ENCODE results near the gene FRMD5.

The FRMD5 gene

GRCh38 chr15:43886558-43886957 lies 308.5 kb downstream of the FRMD5 start:
- H3K9me3 ChIP-seq (ENCODE audit: control insufficient read depth, insufficient read depth, low read length): no peaks in the 10 kb centered on the region
- peaks cover 64% of the 10 kb centered on the region for H3F3A ChIP-seq (ENCODE audit: control insufficient read depth, insufficient read depth)
- no peaks in the 10 kb centered on the region for H3K79me2 ChIP-seq (ENCODE audit: control insufficient read depth, low read length)
- H3K9me2 ChIP-seq (replicated peaks; ENCODE audit: control insufficient read depth, low read length): no peaks in the 10 kb centered on the region
- H3K4me1 ChIP-seq (ENCODE audit: control insufficient read depth, low read length): no peaks in the 10 kb centered on the region
- peaks cover 58% of the 10 kb centered on the region for H3K36me3 ChIP-seq (ENCODE audit: control insufficient read depth, low read length)
- TF ChIP-seq CTCF (IDR thresholded peaks at IDR 0.05; ENCODE audit: low read depth, low read length, poor library complexity, severe bottlenecking) (no peak), EZH2phosphoT487 (IDR thresholded peaks at IDR 0.05; ENCODE audit: borderline replicate concordance, low read length) (no peak)
- no peak overlapping the region for H3K4me2 ChIP-seq (ENCODE audit: low read length)
- H3K27me3 ChIP-seq (ENCODE audit: control insufficient read depth, low read length): no peaks in the 10 kb centered on the region
- H3K27ac ChIP-seq (ENCODE audit: low read depth, low read length): no peak overlapping the region
- H3K4me3 ChIP-seq (ENCODE audit: low read length): no peak overlapping the region
- no peaks in the 10 kb centered on the region; the same call in 1 of the 2 replicates for H4K20me1 ChIP-seq (ENCODE audit: control insufficient read depth, insufficient read depth, low read depth, low read length)

- Histone ChIP-seq H3K27me3 (ENCODE audit: control insufficient read depth, low read length) (no peaks in the 10 kb centered on the region), H3F3A (ENCODE audit: control insufficient read depth, insufficient read depth) (peaks cover 62% of the 10 kb centered on the region), H3K4me3 (ENCODE audit: low read length) (no peak overlapping the region), H3K79me2 (ENCODE audit: control insufficient read depth, low read length) (no peaks in the 10 kb centered on the region), H3K4me2 (ENCODE audit: low read length) (no peak overlapping the region), H3K9me2 (replicated peaks; ENCODE audit: control insufficient read depth, low read length) (no peaks in the 10 kb centered on the region), H3K4me1 (ENCODE audit: control insufficient read depth, low read length) (no peaks in the 10 kb centered on the region), H3K27ac (ENCODE audit: low read depth, low read length) (no peak overlapping the region), H3K36me3 (ENCODE audit: control insufficient read depth, low read length) (peaks cover 74% of the 10 kb centered on the region), H4K20me1 (ENCODE audit: control insufficient read depth, insufficient read depth, low read depth, low read length) (peaks cover 10% of the 10 kb centered on the region; the same call in 1 of the 2 replicates), H3K9me3 (ENCODE audit: control insufficient read depth, insufficient read depth, low read length) (no peaks in the 10 kb centered on the region)
- TF ChIP-seq EZH2phosphoT487 (IDR thresholded peaks at IDR 0.05; ENCODE audit: borderline replicate concordance, low read length) (no peak), CTCF (IDR thresholded peaks at IDR 0.05; ENCODE audit: low read depth, low read length, poor library complexity, severe bottlenecking) (no peak)
Measured at GRCh38 chr15:43883571-43883970, 311.5 kb downstream of the FRMD5 start.

GRCh38 chr15:43881944-43882343 lies 313.1 kb downstream of the FRMD5 start:
- Histone ChIP-seq H3K27ac (ENCODE audit: low read depth, low read length) (no peak overlapping the region), H3K36me3 (ENCODE audit: control insufficient read depth, low read length) (peaks cover 83% of the 10 kb centered on the region), H3K9me3 (ENCODE audit: control insufficient read depth, insufficient read depth, low read length) (no peaks in the 10 kb centered on the region), H3K4me1 (ENCODE audit: control insufficient read depth, low read length) (no peaks in the 10 kb centered on the region), H3K4me3 (ENCODE audit: low read length) (no peak overlapping the region), H3K4me2 (ENCODE audit: low read length) (no peak overlapping the region), H4K20me1 (ENCODE audit: control insufficient read depth, insufficient read depth, low read depth, low read length) (peaks cover 14% of the 10 kb centered on the region; the same call in 1 of the 2 replicates), H3K79me2 (ENCODE audit: control insufficient read depth, low read length) (no peaks in the 10 kb centered on the region), H3K9me2 (replicated peaks; ENCODE audit: control insufficient read depth, low read length) (no peaks in the 10 kb centered on the region), H3K27me3 (ENCODE audit: control insufficient read depth, low read length) (no peaks in the 10 kb centered on the region), H3F3A (ENCODE audit: control insufficient read depth, insufficient read depth) (peaks cover 47% of the 10 kb centered on the region)
- TF ChIP-seq CTCF (IDR thresholded peaks at IDR 0.05; ENCODE audit: low read depth, low read length, poor library complexity, severe bottlenecking) (peak; percentile 78), EZH2phosphoT487 (IDR thresholded peaks at IDR 0.05; ENCODE audit: borderline replicate concordance, low read length) (no peak)
